DMS114 treated with DMSO at 0.1 percent for 48 hours (cell line): ENCODE data around the gene SIPA1L3.

Source experiments
- DNase-seq: peaks from one replicate; lab custom pipeline; 2025; ENCODE audit not compliant: unreplicated experiment; lab: John Stamatoyannopoulos, UW

SIPA1L3 gene

GRCh38 chr19:38095411-38096308 is 188.7 kb downstream of the SIPA1L3 start:
- peak; percentile 64 for DNase-seq

- DNase-seq, result no peak
Observed at GRCh38 chr19:38099966-38100365, 193.0 kb downstream of the SIPA1L3 start.

GRCh38 chr19:38100589-38100988 is 193.6 kb downstream of the SIPA1L3 start:
- no peak for DNase-seq

GRCh38 chr19:38101723-38102122 is 194.7 kb downstream of the SIPA1L3 start:
- no peak for DNase-seq

GRCh38 chr19:38105574-38105973 is 198.6 kb downstream of the SIPA1L3 start:
- no peak for DNase-seq

- no peak for DNase-seq
Observed at GRCh38 chr19:38107129-38107528, 200.1 kb downstream of the SIPA1L3 start.

GRCh38 chr19:38111898-38112297 is 204.9 kb downstream of the SIPA1L3 start:
- no peak for DNase-seq

GRCh38 chr19:38114651-38115050 is 207.6 kb downstream of the SIPA1L3 start:
- DNase-seq, result no peak

GRCh38 chr19:38115271-38115802 is 208.3 kb downstream of the SIPA1L3 start:
- DNase-seq, result no peak

- DNase-seq, result no peak
Observed at GRCh38 chr19:38118176-38118575, 211.2 kb downstream of the SIPA1L3 start.

GRCh38 chr19:38120471-38121025 is 213.5 kb downstream of the SIPA1L3 start:
- DNase-seq, result no peak

GRCh38 chr19:38122402-38123093 is 215.5 kb downstream of the SIPA1L3 start:
- no peak for DNase-seq

GRCh38 chr19:38125238-38125637 is 218.2 kb downstream of the SIPA1L3 start:
- no peak for DNase-seq

GRCh38 chr19:38130399-38130798 is 223.4 kb downstream of the SIPA1L3 start:
- no peak for DNase-seq

- DNase-seq, result no peak
Observed at GRCh38 chr19:38132781-38133180, 225.8 kb downstream of the SIPA1L3 start.

GRCh38 chr19:38133319-38133718 is 226.3 kb downstream of the SIPA1L3 start:
- no peak for DNase-seq

GRCh38 chr19:38134540-38135149 is 227.6 kb downstream of the SIPA1L3 start:
- no peak for DNase-seq

- no peak for DNase-seq
Observed at GRCh38 chr19:38135150-38135998, 228.4 kb downstream of the SIPA1L3 start.

- DNase-seq, result no peak
Observed at GRCh38 chr19:38139122-38139521, 232.1 kb downstream of the SIPA1L3 start.

GRCh38 chr19:38141108-38141507 is 234.1 kb downstream of the SIPA1L3 start:
- DNase-seq, result no peak
